Heart right ventricle (tissue), 16 donors: Measurements from ENCODE around the gene MAP3K13. TPM values are rescaled to one million over a fixed set of nuclear protein-coding genes. Genes with fewer than 3 reads are reported as not detected.
"Not testable (repeated sequence)": the region's sequence is repeated elsewhere in the genome, so short reads cannot be mapped to it uniquely, and the experiment has no call there.

Experiments used
- ATAC-seq, 8 donors: fragments of 200-7000 bp; cut with Tn5 transposase; one replicate each; pipeline ENCODE4 v1.9.1; 2020; ENCODE audit warnings: mild to moderate bottlenecking in 8 of 8, moderate library complexity in 8 of 8, moderate number of reproducible peaks in 1 of 8
- DNase-seq, 2 donors: peaks; one replicate each; pipeline ENCODE4 v3.0.0-alpha.2; 2020
- H3K27ac ChIP-seq, 10 donors: fragments of 200-600 bp; sonication (generic) in 2 of 10; one replicate each; pipeline versions ENCODE4 v1.5.0 to v1.8.0; 2020 to 2022; ENCODE audit warnings: mild to moderate bottlenecking in 3 of 10
- H3K27me3 ChIP-seq, 7 donors: fragments of 200-600 bp; one replicate each; pipeline ENCODE4 v1.8.0; 2021 to 2022; ENCODE audit warnings: mild to moderate bottlenecking in 2 of 7
- H3K36me3 ChIP-seq, 9 donors: fragments of 200-600 bp; sonication (generic) in 1 of 9; one replicate each; pipeline versions ENCODE4 v1.5.0 to v1.8.0; 2020 to 2022; ENCODE audit warnings: mild to moderate bottlenecking in 2 of 9
- H3K4me1 ChIP-seq, 9 donors: fragments of 200-600 bp; sonication (generic) in 1 of 9; one replicate each; pipeline versions ENCODE4 v1.5.0 to v1.8.0; 2020 to 2022; ENCODE audit warnings: mild to moderate bottlenecking in 4 of 9
- H3K4me3 ChIP-seq, 10 donors: fragments of 200-600 bp; sonication (generic) in 2 of 10; one replicate each; pipeline versions ENCODE4 v1.5.0 to v1.8.0; 2020 to 2022; ENCODE audit warnings: mild to moderate bottlenecking in 7 of 10, moderate library complexity in 2 of 10
- H3K9me3 ChIP-seq, 11 donors: fragments of 200-600 bp in 10 of 11; sonication (generic) in 2 of 11; one replicate each; pipeline versions ENCODE4 v1.5.0 to v1.8.0; 2013 to 2022; ENCODE audit warnings: mild to moderate bottlenecking in 2 of 11, control low read depth in 1 of 11, moderate library complexity in 1 of 11
- CTCF ChIP-seq, 9 donors: fragments of 200-600 bp; sonication (generic) in 2 of 9; IDR thresholded peaks; one replicate each; pipeline versions ENCODE4 v1.5.0 to v1.8.0; 2021 to 2022; ENCODE audit warnings: antibody characterized with exemption in 9 of 9, mild to moderate bottlenecking in 5 of 9, moderate library complexity in 1 of 9
- WGBS, 2 donors: extraction: QIAGEN DNeasy Blood & Tissue Kit; methylation state at CpG; one replicate each; pipeline ENCODE4 v1.1.7; 2013; ENCODE audit warnings: inconsistent platforms in 1 of 2; 5-methylcytosine and 5-hydroxymethylcytosine counted together
- intact Hi-C, 10 donors: fragments of 100-400 bp; cut with DNase I; formaldehyde crosslinking; loops; one replicate each; pipeline versions ENCODE4 v1.11.1 to v1.14.2; 2022
- polyA plus RNA-seq, 2 donors: library from polyadenylated mRNA; stranded (reverse); fragments of 200-250 nt; gene quantifications; one replicate each; pipeline ENCODE4 v1.2.3, GENCODE V29; 2013
- total RNA-seq, 10 donors: library from RNA; stranded (reverse); fragmentation: NEBNext Ultra II Directional in 3 of 10; extraction: Animal tissue kit (Norgen Biotek cat#: 25700) in 3 of 10; gene quantifications; one replicate each; pipeline versions ENCODE4 v1.2.1 to v1.2.4, GENCODE V29; 2021 to 2023
- donor health status: Arrhythmogenic right ventricular cardiomyopathy.
- donor health status: ischemic (EF 13 %, LVEDD 7.1; RV severe dilation, severe dysfunction).
- donor health status: healthy with polysubstance abuse.
- donor health status: DM: no; HTN: yes; CAD: no.
- donor health status: DM: no; HTN: no; CAD: no.
- donor health status: ischemic (EF 25% LVEDD 6.9; RV normal size, moderate dysfunction).
- donor health status: ischemic (EF 25% LVEDD 5.7; RV mildly dilated, moderate dysfunction).
- donor health status: healthy.
- donor health status: DM: yes; HTN: yes; CAD: no.
- donor health status: Ischemic cardiomyopathy.
- donor health status: ischemic (EF 35%, LVEDD 5.7; RV mildly dilated, moderate dysfunction).
- donor health status: nonischemic (EF 11% LVEDD 7.7; RV severe dilation, severe dysfunction).
- donor health status: DM: yes; HTN: yes; CAD: no.
- donor health status: PGD.
- donor health status: ischemic (EF 29% LVEDD 5.4; RV normal size, mild dysfunction).
- donor health status: nonischemic (EF 23%, LVEDD 6.1; RV moderate dilation, normal function).

The MAP3K13 gene
- total and polyA plus RNA-seq, 12 donors = 7.1 to 14.9 (median 10.5) TPM

GRCh38 chr3:185460309-185460708 lies 97.4 kb downstream of the MAP3K13 start:
- H3K4me1 ChIP-seq = no peaks in the 10 kb centered on the region
- DNase-seq = no peak
- peaks cover 0 to 22% (median 0%) of the 10 kb centered on the region in 9 donors for H3K36me3 ChIP-seq
- intact Hi-C loops = no loop called here
- 78 to 83% methylated on average over 5 of the region's 5 CpGs for WGBS, 2 donors
- no peak overlapping the region for H3K27ac ChIP-seq
- no peaks in the 10 kb centered on the region for H3K9me3 ChIP-seq
- ATAC-seq = no peak
- no peak for TF ChIP-seq CTCF (IDR thresholded peaks at IDR 0.05)
- no peaks in the 10 kb centered on the region for H3K27me3 ChIP-seq
- H3K4me3 ChIP-seq = no peak overlapping the region

- 83 to 86% methylated on average over 6 of the region's 6 CpGs for WGBS, 2 donors
- intact Hi-C loops = no loop called here
- ATAC-seq = no peak
Measured at GRCh38 chr3:185460719-185461350, 97.9 kb downstream of the MAP3K13 start.

GRCh38 chr3:185465471-185465870 lies 102.5 kb downstream of the MAP3K13 start:
- 88 to 96% methylated on average over 9 of the region's 9 CpGs for WGBS, 2 donors
- no peak overlapping the region for H3K4me3 ChIP-seq
- no peak overlapping the region for H3K27ac ChIP-seq
- H3K36me3 ChIP-seq = peaks cover 0 to 73% (median 0%) of the 10 kb centered on the region in 9 donors
- H3K27me3 ChIP-seq = no peaks in the 10 kb centered on the region
- H3K9me3 ChIP-seq = no peaks in the 10 kb centered on the region
- intact Hi-C loops = no loop called here
- H3K4me1 ChIP-seq = no peaks in the 10 kb centered on the region
- DNase-seq (no peak), ATAC-seq (no peak)
- TF ChIP-seq CTCF (IDR thresholded peaks at IDR 0.05) = no peak

More at GRCh38 chr3:185460719-185461350, 97.9 kb downstream of the MAP3K13 start:
- peaks cover 0 to 28% (median 0%) of the 10 kb centered on the region in 9 donors for H3K36me3 ChIP-seq
- H3K27me3 ChIP-seq = no peaks in the 10 kb centered on the region
- no peak for DNase-seq
- peak in 2 of 9 donors; percentile 22 to 27 for TF ChIP-seq CTCF (IDR thresholded peaks at IDR 0.05)
- no peaks in the 10 kb centered on the region for H3K9me3 ChIP-seq
- no peak overlapping the region for H3K27ac ChIP-seq
- H3K4me1 ChIP-seq = no peaks in the 10 kb centered on the region
- no peak overlapping the region for H3K4me3 ChIP-seq

GRCh38 chr3:185466123-185466522 lies 103.2 kb downstream of the MAP3K13 start:
- 88 to 97% methylated on average over 5 of the region's 5 CpGs for WGBS, 2 donors
- H3K27me3 ChIP-seq, H3K9me3 ChIP-seq, H3K27ac ChIP-seq, H3K4me1 ChIP-seq, DNase-seq, ATAC-seq, H3K4me3 ChIP-seq, intact Hi-C loops: not testable (repeated sequence)
- peaks cover 0 to 78% (median 0%) of the 10 kb centered on the region in 9 donors for H3K36me3 ChIP-seq

GRCh38 chr3:185469542-185469941 lies 106.6 kb downstream of the MAP3K13 start:
- H3K36me3 ChIP-seq = peaks cover 0 to 84% (median 14%) of the 10 kb centered on the region in 9 donors
- H3K27ac ChIP-seq = no peak overlapping the region
- ATAC-seq = no peak
- no peaks in the 10 kb centered on the region for H3K4me1 ChIP-seq
- no peak for TF ChIP-seq CTCF (IDR thresholded peaks at IDR 0.05)
- H3K9me3 ChIP-seq = no peaks in the 10 kb centered on the region
- intact Hi-C loops = no loop called here
- 85 to 93% methylated on average over 3 of the region's 3 CpGs for WGBS, 2 donors
- DNase-seq = no peak
- H3K27me3 ChIP-seq = no peaks in the 10 kb centered on the region
- no peak overlapping the region for H3K4me3 ChIP-seq
